GM12892 (cell line): Measurements from ENCODE around the gene ZNF581.

Source experiments
- POLR2A ChIP-seq: IDR thresholded peaks from 2 replicates; pipeline ENCODE4 v1.6.1; 2011; ENCODE audit warnings: low read depth, low read length, control low read depth
- TAF1 ChIP-seq: IDR thresholded peaks from 2 replicates; pipeline ENCODE4 v1.6.1; 2011; ENCODE audit warnings: low read depth, mild to moderate bottlenecking, control low read depth, low read length, borderline replicate concordance

DNA sequence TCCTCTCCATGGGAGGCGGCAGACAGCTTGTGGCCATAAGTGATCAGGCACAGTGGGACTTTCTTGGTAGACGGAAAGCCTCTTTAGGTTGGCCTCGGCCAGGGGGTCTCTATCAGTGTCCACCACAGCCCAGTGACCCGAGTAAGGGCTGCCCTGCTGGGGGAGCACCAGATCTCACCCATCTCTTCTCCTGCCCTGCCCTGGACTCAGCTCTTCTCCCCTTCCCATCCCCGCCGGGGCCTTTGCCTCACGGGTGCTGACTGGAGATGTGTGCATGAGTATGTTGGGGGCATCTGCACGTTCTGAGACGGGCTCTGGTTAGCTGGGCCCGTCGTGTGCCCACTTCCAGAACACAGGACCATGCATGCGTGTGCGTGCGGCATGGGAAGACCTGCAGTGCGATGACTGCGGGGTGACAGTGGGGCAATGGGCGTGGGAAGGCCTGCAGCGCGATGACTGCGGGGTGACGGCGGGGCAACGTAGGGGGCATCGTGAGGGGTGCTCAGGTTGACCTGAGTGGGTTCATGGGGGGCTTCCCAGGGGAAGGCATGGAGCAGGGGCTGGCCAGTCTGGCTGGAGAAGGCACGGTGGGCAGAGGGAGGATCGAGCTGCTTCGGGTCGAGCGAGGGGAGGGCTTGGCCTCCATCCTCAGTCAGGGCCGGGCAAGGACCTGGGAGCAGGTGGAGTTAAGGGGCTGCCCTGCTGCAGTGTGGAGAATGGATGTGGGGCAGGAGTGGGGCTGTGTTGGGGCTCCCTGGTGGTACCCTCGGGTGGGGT is 47.5 kb downstream of the ZNF581 start:
- no peak for TF ChIP-seq TAF1
- TF ChIP-seq POLR2A, result no peak
